ENCODE results near the gene AKR1D1.
"Not testable (repeated sequence)": the region's sequence is repeated elsewhere in the genome, so short reads cannot be mapped to it uniquely, and the experiment has no call there.

Gene AKR1D1

GRCh38 chr7:138125598-138126111, 49.4 kb downstream of the AKR1D1 start:
- no peak for DNase-seq

- no peak for DNase-seq
Observed at GRCh38 chr7:138126928-138127327, 50.7 kb downstream of the AKR1D1 start.

GRCh38 chr7:138127996-138128395, 51.7 kb downstream of the AKR1D1 start:
- DNase-seq = no peak

- DNase-seq = no peak
Observed at GRCh38 chr7:138129551-138130165, 53.4 kb downstream of the AKR1D1 start.

DNA sequence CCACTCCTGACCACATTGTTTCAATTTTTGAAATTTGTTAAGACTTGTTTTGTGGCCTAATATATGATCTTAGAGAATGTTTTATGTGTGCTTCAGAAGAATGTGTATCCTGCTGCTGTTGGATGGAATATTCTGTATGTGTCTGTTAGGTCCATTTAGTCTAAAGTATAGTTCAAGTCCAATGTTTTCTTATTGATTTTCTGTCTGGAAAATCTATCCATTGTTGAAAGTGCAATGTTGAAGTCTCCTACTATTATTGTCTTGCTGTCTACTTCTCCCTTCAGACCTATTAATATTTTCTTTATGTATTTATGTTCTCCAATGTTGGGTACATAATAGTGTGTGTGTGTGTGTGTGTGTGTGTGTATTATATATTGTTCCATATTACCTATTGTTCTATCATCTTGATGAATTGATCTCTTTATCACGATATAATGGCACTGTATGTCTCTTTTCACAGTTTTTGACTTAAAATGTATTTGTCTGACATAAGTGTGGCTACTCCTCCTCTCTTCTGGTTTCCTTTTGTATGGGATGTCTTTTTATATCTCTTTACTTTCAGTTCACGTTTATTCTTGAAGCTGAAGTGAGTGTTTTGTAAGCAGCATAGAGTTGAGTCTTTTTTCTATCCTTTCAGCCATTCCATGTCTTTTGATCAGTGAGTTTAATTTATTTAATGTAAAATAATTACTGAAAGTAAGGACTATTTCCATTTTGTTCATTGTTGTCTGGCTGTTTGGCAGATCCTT, 61.3 kb downstream of the AKR1D1 start:
- DNase-seq = no peak

DNA sequence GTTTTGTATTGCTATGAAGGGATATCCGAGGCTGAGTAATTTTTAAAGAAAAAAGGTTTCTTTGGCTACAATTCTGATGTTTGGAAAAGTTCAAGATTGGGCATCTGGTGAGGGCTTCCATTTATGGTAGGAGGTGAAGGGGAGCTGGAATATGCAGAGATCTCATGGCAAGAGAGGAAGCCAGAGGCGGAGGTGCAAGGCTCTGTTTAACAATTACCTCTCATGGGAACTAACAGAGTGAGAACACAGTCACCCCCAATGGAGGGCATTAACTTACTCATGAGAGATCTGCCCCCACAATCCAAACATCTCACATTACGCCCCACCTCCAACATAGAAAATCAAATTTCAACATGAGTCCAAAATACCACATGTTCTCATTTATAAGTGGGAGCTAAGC, 62.0 kb downstream of the AKR1D1 start:
- no peak for DNase-seq

- DNase-seq = no peak
Observed at GRCh38 chr7:138142583-138143201, 66.4 kb downstream of the AKR1D1 start.

GRCh38 chr7:138144958-138145357, 68.7 kb downstream of the AKR1D1 start:
- DNase-seq = no peak

- not testable (repeated sequence) for DNase-seq
Observed at GRCh38 chr7:138146221-138146620, 70.0 kb downstream of the AKR1D1 start.

DNA sequence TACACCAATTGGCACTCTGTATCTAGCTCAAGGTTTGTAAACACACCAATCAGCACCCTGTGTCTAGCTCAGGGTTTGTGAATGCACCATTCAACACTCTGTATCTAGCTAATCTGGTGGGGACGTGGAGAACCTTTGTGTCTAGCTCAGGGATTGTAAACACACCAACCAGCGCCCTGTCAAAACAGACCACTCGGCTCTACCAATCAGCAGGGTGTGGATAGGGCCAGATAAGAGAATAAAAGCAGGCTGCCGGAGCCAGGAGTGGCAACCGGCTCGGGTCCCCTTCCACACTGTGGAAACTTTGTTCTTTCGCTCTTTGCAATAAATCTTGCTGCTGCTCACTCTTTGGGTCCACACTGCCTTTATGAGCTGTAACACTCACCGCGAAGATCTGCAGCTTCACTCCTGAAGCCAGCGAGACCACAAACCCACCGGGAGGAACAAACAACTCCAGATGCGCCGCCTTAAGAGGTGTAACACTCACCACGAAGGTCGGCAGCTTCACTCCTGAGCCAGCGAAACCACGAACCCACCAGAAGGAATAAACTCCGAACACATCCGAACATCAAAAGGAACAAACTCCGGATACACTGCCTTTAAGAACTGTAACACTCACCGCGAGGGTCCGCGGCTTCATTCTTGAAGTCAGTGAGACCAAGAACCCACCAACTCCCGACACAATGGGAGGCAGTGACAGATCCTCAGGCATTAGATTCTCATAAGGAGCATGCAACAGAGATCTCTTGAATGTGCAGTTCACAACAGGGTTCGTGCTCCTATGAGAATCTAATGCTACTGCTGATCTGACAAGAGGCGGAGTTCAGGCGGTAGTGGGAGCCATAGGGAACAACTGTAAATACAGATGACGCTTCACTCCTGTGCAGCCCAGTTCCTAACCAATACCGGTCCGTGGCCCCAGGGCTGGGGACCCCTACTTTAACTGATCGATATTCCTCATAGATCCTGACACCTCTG, 70.8 kb downstream of the AKR1D1 start:
- not testable (repeated sequence) for DNase-seq

DNA sequence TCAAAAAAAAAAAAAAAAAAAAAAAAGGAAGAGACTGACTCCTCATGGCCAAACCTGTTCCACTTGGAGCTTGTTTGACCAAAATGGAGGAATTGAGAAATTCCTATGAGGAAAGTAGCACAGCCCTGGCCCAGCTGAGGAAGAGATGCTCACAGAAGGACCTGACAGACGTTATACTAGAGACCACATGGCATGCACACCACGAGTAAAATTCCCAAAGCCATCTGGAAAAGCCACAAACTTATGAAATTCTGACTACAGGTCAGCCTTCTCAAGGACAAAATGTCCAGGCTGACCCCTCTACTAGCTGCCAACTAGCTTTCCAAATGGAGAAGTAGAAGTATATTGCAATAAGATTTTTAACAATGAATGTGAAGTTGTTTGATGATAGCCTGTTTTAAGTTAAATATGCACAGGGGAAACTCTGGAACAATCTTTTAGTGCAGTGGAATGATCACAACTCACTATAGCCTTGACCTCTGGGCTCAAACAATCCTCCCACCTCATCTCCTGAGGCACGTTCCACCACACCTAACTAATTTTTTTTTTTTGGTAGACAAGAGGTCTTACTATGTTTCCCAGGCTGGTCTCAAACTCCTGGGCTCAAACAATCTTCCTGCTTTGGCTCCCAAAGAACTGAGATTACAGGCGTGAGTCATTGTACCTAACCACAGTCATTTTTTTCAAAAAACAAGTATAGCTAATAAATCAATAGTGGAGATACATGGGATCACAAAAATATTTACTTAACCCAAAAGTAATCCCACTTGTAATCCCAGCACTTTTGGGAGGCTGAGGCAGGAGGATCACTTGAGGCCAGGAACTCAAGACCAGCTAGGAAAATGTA, 75.7 kb downstream of the AKR1D1 start:
- DNase-seq = no peak

- DNase-seq = no peak
Observed at GRCh38 chr7:138154661-138155060, 78.4 kb downstream of the AKR1D1 start.

DNA sequence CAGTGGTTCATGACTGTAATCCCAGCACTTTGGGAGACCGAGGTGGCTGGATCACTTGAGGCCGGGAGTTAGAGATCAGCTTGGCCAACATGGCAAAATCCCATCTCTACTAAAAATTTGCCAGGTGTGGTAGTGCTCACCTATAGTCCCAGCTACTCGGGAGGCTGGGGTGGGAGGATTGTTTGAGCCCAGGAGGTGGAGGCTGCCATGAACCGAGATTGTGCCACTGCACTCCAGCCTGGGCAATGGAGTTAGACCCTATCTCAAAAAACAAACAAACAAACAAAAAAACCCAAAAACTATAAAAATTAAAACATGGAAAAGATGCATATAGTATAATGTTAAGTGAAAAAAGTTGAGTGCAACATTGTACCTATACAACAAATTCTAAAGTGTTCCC, 81.4 kb downstream of the AKR1D1 start:
- no peak for DNase-seq

DNA sequence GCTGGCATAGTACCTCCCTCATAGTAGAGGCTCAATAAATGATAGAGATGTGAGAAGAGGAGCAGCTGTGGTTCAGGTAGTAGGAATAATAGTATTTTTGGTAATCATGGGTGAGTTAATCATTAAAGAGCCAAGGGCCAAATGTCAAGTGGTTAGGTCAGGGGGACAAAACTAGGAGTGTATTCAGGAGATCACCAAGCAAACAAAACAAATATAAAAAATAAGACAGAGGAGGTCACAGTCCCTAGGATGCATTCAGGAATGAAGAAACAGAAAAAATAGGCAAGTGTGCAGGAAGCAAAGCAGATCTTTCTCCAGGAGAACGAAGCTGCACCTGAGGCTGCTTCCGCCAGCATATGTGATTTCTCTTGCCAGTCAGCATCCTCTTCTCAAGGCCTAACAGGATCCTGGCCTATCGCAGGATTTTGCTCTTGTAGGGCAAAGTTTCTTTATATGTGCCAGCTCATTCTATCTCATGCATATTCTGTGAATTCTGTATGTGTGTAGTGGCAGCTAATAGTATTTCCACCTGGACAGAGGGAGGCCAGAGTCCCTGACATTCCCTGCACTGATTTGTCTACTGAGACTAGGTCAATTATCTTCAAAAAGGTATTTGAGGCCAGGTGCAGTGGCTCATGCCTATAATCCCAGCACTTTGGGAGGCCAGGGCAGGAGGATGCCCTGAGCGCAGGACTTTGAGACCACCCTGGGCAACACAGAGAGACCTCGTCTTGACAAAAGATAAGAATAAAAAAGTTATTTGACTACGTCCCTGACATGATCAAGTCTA, 82.7 kb downstream of the AKR1D1 start:
- DNase-seq = no peak

- peak; percentile 60 for DNase-seq
Observed at GRCh38 chr7:138161600-138162081, 85.4 kb downstream of the AKR1D1 start.

GRCh38 chr7:138162236-138162635, 86.0 kb downstream of the AKR1D1 start:
- DNase-seq = no peak

- DNase-seq = no peak
Observed at GRCh38 chr7:138163800-138164199, 87.5 kb downstream of the AKR1D1 start.

- no peak for DNase-seq
Observed at GRCh38 chr7:138164804-138165203, 88.5 kb downstream of the AKR1D1 start.

DNA sequence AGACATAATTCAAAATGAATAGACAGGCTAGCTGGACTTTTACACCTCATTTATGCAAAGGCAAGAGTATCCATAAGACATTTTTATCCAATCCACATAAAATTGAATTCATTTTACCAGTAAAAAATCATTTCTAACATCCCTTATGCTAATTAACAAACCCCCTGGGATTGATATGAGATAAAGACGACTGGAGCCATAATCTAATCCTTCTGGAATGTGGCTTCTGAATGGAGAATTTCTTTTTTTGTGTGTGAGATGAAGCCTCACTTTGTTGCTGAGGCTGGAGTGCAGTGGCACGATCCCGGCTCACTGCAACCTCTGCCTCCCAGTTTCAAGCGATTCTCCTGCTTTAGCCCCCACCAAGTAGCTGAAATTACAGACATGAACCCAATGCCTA, 90.4 kb downstream of the AKR1D1 start:
- DNase-seq = no peak

DNA sequence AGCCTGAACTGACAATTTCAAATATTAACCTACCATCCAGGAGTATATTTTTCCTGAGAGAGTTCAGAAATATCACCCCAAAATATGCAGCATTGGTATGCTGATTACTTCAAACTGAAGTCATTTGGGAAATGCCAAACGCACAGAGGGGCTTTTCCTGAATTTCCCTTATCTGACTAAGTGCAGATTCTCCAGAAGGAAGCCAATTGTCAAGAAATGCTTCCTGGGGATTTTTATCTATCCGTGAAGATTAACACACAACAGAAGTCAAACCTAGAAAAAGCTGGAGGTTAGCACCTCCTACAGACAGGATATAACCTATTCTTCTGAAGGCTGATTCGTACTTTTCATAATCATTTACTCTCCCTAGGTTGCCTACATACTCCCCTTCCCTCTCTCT, 91.0 kb downstream of the AKR1D1 start:
- no peak for DNase-seq

- DNase-seq = no peak
Observed at GRCh38 chr7:138167869-138168296, 91.6 kb downstream of the AKR1D1 start.
